ENCODE results near the gene DIDO1.
"Not testable (repeated sequence)": the region's sequence is repeated elsewhere in the genome, so short reads cannot be mapped to it uniquely, and the experiment has no call there.

The DIDO1 gene

DNA sequence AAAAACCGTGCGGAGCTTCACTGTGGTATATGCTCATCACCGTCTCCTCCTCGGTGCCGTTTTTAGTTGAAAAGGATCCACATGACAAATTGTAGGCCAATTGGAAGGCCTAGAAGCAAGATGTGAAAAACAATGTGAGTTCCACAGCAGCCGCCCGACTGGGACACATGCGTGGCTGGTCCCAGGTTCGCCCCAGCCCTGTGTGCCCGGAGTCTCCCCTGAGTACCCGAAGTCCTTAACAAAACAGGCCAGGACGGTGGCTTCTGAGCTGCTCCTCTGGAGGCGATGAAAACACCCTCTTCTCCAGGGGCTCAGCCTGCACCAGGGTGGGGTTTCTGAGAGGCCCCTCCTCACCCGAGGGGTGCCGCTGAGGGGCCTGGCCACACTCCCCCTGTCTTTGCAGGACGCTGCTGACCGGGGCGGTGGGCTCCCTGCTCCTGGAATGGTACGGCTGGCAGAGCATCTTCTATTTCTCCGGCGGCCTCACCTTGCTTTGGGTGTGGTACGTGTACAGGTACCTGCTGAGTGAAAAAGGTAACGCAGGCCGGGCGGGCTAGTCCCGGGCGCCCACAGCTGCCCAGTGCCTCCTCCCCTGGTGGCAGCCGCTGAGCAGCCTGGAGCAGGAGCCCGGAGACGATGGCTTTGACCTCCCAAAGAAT is 36.0 kb upstream of the DIDO1 start:
- DNase-seq: no peak

DNA sequence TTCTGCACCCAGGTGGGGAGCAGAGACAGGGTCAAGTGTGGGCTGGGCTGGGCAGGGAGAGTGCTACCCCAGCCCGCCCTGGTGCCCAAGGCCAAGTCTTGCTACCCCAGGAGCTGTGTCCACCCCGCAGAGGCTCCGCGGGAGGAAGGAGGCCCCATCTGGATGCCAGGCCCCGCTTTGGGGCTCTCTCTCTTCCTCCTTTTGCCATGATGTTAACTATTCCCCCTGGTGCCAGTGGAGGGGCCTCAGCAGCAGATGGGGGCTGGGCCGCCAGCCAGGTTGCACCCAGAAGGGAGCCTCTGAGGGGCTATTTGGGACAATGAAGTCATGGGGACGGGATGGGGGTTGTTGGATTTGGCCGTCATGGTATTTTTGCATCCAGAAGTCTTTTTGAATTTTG is 35.5 kb upstream of the DIDO1 start:
- DNase-seq: no peak

DNA sequence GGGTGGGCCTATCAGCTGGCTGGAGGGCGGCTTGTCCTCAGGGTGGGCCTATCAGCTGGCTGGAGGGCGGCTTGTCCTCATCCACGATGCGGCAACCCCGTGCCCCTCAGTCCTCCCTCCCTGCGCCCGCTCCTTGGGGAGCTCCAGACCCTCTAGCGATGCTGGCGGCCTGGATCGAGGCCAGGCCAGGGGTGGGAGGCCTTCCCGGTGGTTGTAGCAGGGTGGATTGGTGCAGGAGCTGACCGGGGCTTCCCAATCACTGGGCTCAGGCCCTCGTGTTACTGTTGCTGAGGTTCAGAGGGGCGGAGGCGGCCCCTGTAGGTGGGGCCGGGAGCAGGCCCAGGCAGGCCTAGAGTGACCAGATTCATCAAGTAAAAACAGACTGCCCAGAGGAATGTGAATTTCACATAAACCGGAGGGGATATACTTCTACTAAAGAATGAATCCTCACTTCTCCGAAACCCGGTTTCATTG is 35.0 kb upstream of the DIDO1 start:
- no peak for DNase-seq

DNA sequence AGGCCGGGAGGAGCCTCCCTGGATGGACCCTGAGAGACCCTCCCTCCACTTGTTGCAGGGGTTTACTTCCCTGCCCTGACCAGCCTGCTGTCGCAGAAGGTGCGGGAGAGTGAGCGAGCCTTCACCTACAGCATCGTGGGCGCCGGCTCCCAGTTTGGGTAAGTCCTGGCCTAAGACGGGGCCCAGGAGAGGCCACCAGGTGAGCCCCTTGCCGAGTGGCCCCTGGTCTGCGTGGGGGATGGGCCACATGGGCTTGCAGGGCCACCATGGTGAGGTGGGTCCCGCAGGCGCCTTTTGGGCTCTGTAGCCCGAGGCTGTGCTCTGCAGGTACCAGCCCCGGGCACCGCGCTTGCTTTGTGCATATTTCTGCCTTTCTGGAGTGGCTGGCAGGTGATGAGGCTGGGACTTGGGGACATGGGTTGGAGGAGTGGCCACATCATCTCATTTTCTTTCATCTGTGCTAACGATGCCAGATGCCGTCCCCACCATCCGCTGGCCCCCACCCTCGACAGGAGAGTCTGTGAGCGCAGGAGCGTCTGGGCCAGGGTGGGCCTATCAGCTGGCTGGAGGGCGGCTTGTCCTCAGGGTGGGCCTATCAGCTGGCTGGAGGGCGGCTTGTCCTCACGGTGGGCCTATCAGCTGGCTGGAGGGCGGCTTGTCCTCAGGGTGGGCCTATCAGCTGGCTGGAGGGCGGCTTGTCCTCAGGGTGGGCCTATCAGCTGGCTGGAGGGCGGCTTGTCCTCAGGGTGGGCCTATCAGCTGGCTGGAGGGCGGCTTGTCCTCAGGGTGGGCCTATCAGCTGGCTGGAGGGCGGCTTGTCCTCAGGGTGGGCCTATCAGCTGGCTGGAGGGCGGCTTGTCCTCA is 34.4 kb upstream of the DIDO1 start:
- DNase-seq: not testable (repeated sequence)

DNA sequence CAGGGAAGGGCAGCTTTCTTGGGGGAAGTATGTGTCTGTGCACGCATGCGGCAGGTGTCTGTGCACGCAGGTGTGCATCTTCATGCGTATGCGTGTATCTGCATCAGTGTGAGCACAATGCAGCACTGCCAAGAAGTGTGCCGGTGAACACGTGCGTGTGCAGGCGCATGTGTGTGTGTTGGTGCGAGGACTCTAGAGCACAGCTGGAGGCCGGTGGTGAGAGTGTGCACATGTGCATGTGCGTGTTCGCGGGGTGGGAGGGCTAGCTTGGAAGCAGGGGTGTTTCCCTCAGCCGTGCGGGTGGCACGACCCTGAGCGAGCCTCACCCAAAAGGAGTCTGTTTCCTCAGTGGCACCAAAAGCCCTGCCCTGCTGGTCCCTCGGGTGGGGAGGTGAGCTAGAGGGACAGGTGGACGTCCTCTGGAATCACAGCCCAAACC is 33.7 kb upstream of the DIDO1 start:
- no peak for DNase-seq

DNA sequence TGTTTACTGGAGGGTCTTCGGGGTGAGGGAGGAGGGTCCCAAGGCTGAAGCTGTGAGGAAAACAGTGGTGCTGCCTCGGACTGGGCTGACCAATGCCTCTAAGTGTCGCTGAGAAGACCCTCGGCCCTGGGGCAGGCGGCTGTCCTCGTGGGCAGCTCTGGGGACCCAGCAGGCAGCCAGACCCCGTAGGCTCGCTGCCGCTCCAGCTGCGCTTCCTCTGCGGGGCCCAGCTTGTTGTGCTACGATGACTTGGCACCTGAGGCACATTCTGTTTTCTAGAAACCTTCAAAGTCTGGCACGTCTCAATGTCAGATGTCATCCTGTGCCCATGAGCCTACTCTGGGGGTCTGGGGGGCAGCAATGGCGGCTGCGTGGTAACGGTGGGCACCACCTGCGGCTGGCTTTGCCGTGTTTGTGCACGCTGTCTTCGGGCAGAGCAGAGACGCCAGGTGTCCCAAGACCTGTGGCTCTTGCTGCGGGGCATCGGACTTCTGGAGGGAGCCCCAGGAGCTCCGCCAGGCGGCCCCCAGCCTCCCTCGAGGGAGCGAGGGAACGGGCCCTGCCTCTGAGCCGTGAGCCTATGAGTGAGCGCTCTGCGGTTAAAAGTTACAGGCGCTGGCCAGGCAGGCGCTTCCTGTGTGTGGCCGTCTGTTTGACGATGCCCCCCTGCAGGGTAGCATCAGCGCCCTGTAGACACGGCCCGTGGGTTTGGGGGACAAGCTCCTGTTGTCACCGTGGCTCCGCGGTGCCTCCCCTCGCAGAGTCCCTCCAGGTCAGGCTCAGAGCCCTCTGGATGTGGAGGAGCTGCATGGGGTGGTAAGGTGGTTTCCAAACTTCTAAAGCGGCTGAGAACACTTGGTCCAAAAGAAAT is 33.0 kb upstream of the DIDO1 start:
- DNase-seq: no peak

DNA sequence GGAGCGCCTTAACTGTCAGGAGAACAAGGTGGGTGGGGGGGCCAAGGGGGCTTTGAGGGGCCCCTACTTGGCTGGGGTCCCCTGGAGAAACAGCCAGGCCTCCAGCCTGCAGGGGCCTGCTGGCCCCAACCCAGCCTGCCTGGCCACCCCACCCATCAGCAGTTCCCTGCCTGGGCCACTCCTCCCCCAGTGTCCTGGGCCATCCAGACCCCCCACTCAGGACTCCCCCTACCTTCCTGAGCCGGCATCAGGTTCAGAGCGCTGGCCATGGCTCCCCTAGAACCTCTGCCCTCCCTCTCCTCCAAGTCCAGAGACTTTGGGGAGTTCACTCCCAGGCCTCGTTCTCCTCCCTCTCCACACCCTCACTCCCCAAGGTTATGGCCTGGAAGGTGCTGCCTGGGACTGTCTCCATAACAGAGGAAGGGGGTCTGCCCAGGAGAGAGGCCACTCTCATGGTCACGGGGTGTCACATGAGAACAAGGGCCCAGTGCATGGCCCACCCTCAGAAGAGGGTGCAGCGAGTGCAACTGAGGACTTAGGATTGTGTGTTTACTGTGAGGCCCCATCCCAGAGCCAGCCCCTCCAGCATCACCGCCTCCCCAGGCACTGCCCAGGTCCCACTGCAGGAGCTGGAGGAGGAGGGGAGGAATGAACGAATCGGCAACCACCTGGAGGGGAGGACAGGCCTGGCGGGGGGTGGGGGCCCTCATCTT is 32.2 kb upstream of the DIDO1 start:
- no peak for DNase-seq

DNA sequence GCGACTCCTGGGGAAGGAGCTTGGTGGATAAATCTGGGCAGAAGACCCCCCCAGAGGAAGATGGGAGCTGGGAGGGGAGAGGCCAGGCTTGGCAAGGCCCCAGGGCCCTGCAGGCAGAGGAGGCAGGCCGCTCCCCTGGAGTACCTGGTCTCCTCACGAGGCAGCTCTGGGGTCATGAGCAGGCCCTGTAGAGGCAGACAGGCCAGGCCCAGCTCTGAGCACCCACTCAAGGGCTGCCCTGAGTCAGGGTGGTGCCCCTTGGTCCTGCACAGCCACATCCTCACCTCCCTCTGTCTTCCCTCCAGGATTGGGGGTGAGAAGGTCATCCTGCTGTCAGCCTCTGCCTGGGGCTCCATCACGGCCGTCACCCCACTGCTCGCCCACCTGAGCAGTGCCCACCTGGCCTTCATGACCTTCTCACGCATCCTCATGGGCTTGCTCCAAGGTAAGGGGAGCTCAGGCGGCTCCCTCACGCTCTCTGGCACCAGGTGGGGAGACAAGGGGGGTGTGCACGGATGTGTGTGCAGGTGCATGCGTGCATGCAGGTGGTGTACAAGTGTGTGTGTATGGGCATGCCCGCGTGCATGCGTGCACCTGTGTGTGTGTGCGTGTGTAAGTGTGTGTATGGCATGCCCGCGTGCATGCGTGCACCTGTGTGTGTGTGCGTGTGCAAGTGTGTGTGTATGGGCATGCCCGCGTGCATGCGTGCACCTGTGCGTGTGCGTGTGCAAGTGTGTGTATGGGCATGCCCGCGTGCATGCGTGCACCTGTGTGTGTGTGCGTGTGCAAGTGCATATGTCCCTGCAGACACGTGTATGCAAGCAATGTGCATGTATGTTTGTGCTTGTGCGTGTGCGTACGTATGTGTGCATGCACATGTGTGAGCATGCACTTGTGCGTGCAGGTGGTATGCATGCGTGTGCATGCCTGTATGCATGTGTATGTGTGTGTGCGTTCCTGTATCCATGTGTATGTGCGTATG is 31.1 kb upstream of the DIDO1 start:
- DNase-seq: no peak

DNA sequence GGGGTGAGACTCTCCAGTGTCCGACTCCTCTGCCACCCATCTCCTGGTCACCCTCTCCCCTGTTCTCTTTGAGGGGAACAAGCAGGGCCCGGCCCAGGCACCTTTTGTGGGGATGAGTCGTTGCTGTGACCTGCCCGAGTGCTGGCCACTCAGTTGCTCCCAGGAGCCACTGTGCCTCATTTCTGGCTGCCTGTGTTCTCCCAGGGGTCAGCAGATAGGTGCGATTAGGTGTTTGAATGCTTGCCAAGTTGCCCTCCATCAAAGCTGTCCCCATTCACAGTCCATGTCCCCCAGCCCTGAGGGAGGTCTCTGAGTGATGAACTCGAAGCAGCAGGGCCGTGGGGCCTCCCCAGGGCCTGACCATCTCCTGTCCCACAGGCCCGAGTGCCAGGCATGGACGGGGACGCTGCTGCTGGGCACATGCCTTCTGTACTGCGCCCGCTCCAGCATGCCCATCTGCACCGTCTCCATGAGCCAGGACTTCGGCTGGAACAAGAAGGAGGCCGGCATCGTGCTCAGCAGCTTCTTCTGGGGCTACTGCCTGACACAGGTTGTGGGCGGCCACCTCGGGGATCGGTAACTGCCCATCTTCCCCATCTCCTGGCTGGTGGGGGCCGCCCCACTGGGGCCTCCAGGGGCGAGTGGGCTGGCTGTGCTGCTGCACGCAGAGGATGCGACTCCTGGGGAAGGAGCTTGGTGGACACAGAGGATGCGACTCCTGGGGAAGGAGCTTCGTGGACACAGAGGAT is 30.3 kb upstream of the DIDO1 start:
- DNase-seq: no peak

DNA sequence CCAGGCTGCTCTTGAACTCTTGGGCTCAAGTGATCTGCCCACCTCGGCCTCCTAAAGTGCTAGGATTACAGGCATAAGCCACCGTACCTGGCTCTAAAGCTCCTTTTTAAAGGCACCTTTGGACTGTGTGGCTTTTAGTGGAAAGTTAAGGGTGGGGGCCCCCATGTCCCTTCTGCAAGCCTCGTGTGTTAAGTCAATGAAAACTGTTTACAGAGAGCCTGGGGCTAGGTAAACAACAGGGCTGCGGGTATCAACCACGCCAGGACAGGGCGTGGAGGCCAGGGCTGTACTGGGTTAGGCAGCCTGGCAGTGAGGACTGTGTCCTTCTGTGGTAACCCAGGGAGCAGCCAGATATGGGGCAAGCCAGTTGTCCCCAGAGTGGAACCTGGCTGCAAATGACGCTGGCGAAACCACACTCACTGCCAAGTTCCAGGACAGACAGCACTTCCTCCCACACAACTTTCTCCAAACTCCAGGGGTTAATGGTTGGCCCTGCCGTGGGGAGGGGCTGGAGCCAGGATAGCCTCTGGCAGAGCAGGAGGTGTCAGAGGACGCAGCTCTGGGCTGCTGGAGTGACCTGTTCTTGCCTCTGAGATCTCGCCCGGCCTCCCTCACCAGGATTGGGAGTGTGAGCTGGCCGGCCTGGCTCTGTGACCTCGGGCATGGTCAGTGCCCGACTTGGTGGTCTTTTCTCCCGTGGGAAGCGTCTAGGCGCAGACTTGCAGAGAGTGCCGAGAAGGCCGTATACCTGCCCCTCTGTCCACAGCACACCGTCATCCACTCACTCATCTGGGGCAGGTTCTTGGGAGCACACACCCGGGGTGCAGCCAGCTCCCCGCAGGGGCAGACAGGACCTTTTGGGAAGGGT is 29.4 kb upstream of the DIDO1 start:
- DNase-seq: no peak

DNA sequence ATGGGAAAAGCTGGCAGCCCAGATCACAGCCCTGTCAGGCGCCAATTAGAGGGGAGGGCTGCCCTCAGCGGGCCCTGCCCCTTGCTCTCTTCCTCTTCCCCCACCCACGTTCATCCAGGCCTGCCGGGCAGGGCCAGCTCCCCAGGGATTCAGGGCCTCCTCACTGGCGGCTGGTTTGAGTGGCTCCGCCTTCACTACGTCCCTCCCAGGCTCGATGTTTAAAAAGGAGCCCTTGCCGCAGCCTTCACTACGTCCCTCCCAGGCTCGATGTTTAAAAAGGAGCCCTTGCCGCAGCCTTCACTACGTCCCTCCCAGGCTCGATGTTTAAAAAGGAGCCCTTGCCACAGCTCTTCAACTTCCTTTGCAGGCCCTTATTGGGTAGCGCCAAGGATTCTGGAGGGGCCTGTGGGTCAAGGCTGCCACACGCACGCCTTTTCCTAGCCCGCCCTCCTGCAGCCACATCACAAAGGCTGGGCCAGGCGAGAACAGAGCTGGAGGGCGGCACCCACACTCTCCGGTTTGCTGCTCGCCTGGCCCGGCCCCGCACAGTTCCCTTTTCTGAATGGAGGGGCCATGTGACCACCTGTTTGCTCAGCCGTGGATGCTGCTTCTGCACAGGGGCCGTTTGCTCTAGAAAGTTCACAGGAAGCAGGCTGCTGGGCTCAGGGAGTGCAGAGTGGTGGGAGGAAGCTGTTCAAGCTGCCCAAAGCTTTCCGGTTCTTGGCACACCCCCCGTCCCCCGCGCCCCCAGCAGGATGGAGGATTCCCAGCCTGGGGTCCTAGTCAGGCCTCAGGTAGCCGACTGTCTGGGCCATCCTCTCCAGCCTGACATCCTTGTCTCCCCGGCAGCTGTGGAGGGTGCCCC is 27.8 kb upstream of the DIDO1 start:
- DNase-seq: peak; percentile 84

DNA sequence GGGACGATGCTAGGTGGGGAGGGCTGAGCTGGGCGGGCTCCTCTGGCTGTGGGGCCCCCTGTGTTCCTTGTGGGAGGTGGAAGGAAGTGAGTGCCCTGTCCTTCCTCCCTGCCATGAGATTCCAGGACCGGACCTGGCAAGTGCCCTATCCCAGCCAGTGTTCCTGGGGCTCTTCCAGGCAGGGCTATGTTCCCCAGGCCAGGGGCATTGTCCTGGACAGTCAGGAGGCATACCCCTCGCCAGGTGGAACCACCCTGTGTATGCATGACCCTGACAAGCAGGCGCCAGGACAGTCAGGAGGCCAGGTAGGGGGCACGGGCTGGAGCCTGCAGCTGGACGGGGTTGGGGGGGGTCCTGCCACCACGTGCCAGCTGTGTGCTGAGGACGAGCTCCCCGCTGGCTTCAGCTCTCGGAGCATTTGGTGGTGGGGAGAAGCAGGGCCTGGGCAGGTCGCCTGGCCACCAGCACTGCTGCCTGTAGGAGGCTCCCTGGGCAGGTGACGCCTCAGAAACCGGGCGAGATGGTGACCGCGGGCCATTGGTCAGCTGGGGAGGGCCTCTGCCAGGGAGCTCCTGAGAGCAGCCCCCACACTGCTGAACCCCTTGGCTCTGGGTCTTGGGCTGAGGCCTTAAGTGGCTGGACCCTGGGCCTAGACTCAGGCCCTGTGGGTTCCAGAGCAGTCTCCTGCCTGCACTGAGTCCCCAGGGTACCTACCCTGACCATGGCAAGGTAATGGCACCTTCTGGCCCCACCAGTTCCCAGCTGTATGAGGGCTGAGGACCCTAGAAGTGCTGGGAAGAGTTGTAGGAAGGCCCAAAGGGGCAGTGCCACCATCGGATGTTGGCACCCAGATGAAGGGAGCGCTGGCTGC is 26.9 kb upstream of the DIDO1 start:
- no peak for DNase-seq

DNA sequence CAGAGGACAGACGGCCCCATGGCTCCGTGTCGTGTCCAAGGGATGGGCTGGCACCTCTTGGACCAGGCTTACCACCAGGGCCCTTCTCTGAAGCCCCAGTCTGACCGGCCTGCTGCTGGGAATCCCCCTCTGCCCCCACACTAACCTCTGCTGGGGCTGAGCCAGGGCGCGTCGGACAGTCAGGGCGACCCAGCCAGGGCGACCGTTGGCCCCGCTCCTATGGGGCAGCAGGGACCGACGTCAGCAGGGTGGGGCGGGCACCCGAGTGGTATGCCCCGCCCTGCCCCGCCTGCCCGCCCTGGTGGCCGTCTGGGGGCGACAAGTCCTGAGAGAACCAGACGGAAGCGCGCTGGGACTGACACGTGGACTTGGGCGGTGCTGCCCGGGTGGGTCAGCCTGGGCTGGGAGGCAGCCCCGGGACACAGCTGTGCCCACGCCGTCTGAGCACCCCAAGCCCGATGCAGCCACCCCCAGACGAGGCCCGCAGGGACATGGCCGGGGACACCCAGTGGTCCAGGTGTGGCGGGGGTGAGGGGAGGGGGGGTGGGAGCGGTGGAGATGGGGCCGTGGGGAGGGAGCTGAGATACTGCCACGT is 26.2 kb upstream of the DIDO1 start, which contains the start of gene SLC17A9:
TSS of gene SLC17A9 (plus strand) at position 337 of the 595 bp plus-strand sequence. CDS start at position 459, 122 bp downstream.
- no peak for DNase-seq

DNA sequence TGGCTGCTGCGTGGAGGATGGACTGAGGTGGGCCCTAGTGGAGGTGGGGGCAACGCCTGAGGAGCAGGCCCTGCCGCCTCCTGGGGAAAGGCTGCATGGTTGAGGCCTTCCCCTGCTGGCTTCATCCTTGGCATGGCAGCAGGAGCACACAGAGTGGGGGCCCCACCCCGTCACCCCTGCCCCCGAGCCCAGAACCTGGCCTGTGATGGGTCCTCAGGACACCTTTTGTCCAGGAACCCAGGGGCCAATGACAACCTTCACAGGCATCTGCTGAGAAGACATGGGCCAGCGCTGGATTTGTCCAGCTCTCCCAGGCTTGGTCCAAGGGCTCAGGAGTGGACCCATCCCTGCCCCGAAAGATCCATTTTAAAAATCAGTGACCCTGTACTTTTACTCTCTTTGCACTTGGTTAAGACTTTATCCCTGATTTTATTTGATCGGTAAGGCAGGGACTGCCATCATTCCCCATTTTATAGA is 25.6 kb upstream of the DIDO1 start:
- no peak for DNase-seq

DNA sequence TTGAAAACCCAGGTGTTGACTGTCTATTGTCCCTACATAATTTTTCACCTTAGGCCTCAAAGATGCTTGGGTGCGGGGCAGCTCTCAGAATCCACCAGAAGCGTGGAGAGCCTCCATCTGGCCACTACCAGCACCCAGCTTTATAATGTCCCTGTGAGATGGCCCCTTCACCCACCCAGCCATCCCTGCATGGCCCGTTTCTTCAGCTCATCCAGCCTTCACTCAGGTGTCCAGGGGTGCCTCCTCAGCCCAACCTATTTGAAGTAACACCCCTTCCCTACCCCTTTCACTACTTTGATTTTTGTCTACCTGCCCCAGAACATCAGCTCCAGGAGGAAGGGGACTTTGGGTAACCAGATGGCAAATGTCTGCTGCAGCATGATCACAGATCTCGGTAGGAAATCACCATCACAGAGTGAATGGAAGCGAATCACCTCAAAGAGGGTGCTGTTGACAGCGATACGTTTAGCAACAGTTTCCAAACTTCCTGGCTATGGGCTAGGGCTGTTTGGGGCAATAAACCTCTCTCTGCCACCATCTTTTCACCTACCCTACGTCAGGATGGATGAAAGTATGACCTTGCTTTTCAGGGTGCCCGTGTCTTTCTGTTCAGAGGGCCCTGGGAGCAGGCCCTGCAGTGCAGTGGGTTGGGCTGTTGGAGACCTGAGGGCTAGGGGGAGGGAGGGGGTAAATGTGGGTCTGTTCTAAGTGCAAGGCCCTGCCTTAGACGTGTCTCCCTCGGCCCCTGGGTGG is 25.0 kb upstream of the DIDO1 start:
- no peak for DNase-seq

DNA sequence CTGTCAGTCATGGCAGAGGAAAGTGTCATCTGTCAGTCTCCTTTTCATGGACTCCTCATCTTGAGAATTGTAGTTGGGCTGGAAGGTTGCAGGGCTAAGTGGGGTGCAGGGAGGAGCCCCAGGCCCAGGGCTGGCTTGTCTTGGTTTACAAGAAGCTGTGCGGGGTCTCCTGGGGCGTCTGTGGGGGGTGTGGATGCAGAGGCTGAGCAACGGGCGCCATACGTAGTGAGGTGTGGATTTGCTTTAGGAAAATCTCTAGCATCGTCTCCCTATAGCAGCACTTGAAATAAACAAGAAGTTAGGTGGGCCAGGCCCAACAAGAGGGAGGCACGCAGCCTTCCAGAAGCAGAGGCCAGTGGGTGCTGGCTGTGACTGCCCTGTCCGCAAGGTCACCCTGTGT is 24.4 kb upstream of the DIDO1 start:
- DNase-seq: no peak
